Kidney epithelial cell (primary cell): ENCODE results near the gene CRACDL. TPM values are rescaled to one million over a fixed set of nuclear protein-coding genes. Genes with fewer than 3 reads are reported as not detected.

ENCODE experiments used
- DNase-seq: peaks from one replicate; pipeline ENCODE4 v3.0.0-alpha.2; 2010; ENCODE audit warnings: low read depth
- H3K27me3 ChIP-seq: 2 replicates; pipeline ENCODE4 v1.6.0; 2011; ENCODE audit warnings: low read length; ENCODE audit not compliant: control insufficient read depth, insufficient read depth
- H3K36me3 ChIP-seq: 2 replicates; pipeline ENCODE4 v1.5.1; 2011; ENCODE audit warnings: low read length; ENCODE audit not compliant: control insufficient read depth, insufficient read depth
- H3K4me3 ChIP-seq: 2 replicates; pipeline ENCODE4 v1.5.1; 2011; ENCODE audit warnings: low read depth, mild to moderate bottlenecking, control low read depth, low read length
- total RNA-seq: library from RNA; depleted of rRNA; stranded (reverse); fragments of >200 nt; gene quantifications from 2 replicates; pipeline ENCODE4 v1.2.3, GENCODE V29; 2015
- TF ChIP-seq, protein P1 (sequence below): IDR thresholded peaks from 2 replicates; pipeline ENCODE4 v1.5.1; 2011; ENCODE audit warnings: mild to moderate bottlenecking, moderate library complexity, low read length, control low read depth, inconsistent platforms; ENCODE audit not compliant: insufficient read depth, poor library complexity, severe bottlenecking

Gene CRACDL
- total RNA-seq, 1 donor from 2014 or later = 1.4 TPM

DNA sequence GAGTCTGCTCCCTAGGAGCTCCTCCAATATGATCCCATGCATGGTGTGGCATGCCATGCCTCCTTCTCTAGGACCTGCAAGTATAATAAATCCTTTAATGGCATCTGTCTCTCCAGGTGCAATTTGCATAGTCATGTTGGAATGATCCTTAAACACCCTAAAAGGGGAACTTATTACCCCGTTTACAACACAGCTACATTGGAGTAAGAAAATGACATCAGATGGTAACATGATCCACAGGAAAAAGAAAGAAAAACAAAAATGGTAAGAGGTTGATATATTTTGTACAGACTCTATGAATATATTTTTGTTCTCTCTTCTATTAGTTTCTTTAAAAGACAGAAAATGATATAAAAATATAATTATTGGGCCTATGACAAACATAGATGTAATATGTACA, 79.0 kb downstream of the CRACDL start:
- Histone ChIP-seq H3K4me3 (no peak overlapping the region), H3K36me3 (no peaks in the 10 kb centered on the region), H3K27me3 (no peaks in the 10 kb centered on the region)
- TF ChIP-seq, protein P1, sequence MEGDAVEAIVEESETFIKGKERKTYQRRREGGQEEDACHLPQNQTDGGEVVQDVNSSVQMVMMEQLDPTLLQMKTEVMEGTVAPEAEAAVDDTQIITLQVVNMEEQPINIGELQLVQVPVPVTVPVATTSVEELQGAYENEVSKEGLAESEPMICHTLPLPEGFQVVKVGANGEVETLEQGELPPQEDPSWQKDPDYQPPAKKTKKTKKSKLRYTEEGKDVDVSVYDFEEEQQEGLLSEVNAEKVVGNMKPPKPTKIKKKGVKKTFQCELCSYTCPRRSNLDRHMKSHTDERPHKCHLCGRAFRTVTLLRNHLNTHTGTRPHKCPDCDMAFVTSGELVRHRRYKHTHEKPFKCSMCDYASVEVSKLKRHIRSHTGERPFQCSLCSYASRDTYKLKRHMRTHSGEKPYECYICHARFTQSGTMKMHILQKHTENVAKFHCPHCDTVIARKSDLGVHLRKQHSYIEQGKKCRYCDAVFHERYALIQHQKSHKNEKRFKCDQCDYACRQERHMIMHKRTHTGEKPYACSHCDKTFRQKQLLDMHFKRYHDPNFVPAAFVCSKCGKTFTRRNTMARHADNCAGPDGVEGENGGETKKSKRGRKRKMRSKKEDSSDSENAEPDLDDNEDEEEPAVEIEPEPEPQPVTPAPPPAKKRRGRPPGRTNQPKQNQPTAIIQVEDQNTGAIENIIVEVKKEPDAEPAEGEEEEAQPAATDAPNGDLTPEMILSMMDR = no peak
- no peak for DNase-seq

- TF ChIP-seq, protein P1 = no peak
- Histone ChIP-seq H3K4me3 (no peak overlapping the region), H3K36me3 (no peaks in the 10 kb centered on the region), H3K27me3 (no peaks in the 10 kb centered on the region)
- no peak for DNase-seq
Observed at GRCh38 chr2:98854682-98855081, 81.3 kb downstream of the CRACDL start.

DNA sequence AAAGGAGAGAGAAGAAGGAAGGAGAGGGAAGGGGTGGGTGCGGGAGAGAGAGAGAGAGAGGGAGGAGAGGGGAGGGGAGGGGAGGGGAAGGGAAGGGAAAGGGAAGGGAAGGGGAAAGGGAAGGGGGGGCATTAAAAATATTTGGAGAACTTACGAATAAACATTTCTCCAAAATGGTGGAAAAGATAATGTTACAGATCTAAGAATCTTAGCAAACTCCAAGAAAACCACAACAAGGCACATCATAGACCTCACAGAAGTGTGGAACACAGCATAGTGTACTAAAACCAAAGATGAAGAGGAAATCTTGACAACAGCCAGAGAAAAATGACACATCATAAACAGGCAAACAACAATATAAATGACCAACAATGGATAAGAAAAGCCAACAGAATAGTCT, 83.1 kb downstream of the CRACDL start:
- TF ChIP-seq, protein P1 = no peak
- DNase-seq = no peak
- Histone ChIP-seq H3K27me3 (no peaks in the 10 kb centered on the region), H3K4me3 (no peak overlapping the region), H3K36me3 (no peaks in the 10 kb centered on the region)

DNA sequence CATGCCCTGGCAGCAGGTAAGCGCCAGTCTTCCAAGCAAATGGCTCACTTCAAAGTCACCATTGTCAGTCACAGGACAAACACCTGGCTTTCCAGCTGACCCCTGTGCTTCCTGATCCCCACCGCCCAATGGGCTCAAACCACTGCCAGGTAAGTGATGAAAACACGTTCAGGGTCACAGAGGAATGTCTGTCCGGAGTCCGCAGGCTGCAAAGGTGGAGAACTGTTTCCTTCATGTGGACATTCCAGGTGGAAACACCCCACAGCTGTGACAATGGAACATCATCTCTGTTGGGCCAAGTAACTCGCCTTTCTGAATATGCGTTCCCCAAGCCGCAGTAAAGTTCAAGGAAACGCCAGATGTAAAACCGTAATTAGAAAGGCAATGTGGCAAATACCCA, 86.0 kb downstream of the CRACDL start:
- DNase-seq = no peak
- H3K36me3 ChIP-seq = no peaks in the 10 kb centered on the region
- H3K4me3 ChIP-seq = no peak overlapping the region
- TF ChIP-seq, protein P1 = no peak
- H3K27me3 ChIP-seq = no peaks in the 10 kb centered on the region

DNA sequence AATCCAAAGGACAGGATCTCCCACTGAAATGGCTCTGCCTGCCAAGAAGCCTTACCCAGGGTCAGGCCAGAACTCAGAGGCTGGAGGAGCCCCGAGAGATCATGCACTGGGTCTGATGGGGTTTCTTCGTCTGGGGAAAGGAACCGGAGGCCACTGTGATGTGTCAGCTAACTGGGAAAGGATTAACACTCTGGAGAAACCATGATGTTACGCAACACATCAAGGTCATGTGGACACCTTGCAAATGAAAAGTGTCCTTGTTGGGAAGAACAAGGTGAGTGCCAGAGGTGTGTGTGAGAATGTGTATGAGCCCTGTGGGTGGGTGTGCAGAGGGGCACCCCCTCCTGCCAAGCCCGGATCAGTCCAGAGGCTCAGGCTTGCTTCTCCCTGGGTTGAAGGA, 86.9 kb downstream of the CRACDL start:
- TF ChIP-seq, protein P1 = no peak
- Histone ChIP-seq H3K27me3 (no peaks in the 10 kb centered on the region), H3K4me3 (no peak overlapping the region), H3K36me3 (no peaks in the 10 kb centered on the region)
- no peak for DNase-seq

DNA sequence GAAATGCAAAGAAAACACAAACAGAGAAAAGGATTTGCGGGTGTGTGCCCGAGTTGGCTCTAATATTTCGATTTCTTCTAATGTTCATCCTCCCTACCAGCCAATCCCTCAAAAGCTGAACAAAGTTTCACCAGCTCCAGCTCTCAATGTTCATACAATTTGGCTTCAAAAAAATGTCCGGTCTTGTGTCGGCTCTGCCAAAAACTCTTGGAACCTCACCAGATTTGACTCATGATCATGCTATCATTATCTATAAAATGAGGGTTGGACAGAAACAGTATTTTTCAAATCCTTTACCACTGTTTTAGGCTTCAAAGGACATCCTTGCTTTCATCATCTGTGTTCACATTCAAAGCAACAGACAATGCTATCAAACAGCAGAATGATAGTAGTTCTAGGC, 88.2 kb downstream of the CRACDL start:
- no peak for DNase-seq
- Histone ChIP-seq H3K36me3 (no peaks in the 10 kb centered on the region), H3K27me3 (no peaks in the 10 kb centered on the region), H3K4me3 (no peak overlapping the region)
- TF ChIP-seq, protein P1 = no peak
